Measurements from ENCODE around the gene INPP5F. TPM values are rescaled to one million over a fixed set of nuclear protein-coding genes. Genes with fewer than 3 reads are reported as not detected.
"Not testable (repeated sequence)": the region's sequence is repeated elsewhere in the genome, so short reads cannot be mapped to it uniquely, and the experiment has no call there.

Gene INPP5F
- total and polyA plus RNA-seq, 4 donors: 6.9 to 23.9 (median 18.3) TPM

DNA sequence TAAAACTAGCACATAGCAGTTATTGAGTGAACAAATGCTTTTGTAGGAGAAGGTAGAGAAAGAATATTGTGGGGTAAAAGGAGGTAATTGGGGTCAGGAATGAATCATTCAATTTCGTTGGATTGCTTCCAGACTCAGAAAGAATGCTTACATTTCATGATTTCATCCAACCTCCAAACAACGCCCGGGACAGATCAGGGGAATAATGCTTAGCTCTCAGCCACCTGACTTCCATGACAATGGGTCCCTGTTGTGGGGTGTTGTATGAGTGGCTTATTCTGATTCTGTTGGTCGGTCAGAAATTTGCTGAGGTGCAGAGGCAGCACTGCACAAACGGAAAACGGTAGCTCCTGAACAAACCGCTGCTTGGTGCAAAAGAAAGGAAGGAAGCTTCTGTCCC lies 24.0 kb upstream of the INPP5F start:
- no peaks in the 10 kb centered on the region for H3K9me3 ChIP-seq (ENCODE audit: control insufficient read depth, low read length)
- no peak overlapping the region for H3K27ac ChIP-seq (ENCODE audit: low read depth in 1 of 2, low read length in 2 of 2)
- no peak overlapping the region for H3K4me3 ChIP-seq (ENCODE audit: low read length in 2 of 2)
- no peaks in the 10 kb centered on the region for H3K36me3 ChIP-seq (ENCODE audit: control insufficient read depth in 1 of 2, insufficient read depth in 2 of 2, low read length in 1 of 2)
- intact Hi-C loops (cut with DNase I): no loop called here
- H3K27me3 ChIP-seq (ENCODE audit: control insufficient read depth in 1 of 2, insufficient read depth in 2 of 2, low read length in 1 of 2): no peaks in the 10 kb centered on the region
- no peak for DNase-seq
- ATAC-seq (ENCODE audit: low FRiP score): no peak
- 39 to 45% methylated on average over 7 of the region's 7 CpGs for WGBS, 2 donors
- H3K4me1 ChIP-seq (ENCODE audit: control insufficient read depth in 1 of 2, insufficient read depth in 2 of 2, low read length in 2 of 2): no peaks in the 10 kb centered on the region

DNA sequence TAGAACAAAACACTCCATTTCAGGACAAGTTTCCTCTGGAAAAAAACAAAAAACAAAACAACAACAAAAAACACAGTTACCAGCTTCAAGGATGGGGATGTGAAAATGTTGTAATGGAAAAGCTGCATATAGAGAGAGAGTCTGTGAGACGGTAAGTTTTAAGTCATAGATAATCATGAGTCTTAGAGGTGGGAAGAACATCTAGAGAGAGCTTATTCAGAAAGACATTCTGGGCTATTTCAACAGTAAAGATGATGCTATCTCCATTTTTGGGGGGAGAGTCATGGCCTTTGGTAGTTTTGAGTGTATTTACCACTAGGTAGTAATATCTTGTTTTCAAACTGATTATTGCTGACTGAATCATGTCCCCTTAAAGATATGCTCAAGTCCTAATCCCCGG lies 23.3 kb upstream of the INPP5F start:
- DNase-seq (no peak), ATAC-seq (ENCODE audit: low FRiP score) (no peak)
- intact Hi-C loops (cut with DNase I): no loop called here
- Histone ChIP-seq H3K4me3 (ENCODE audit: low read length in 2 of 2) (no peak overlapping the region), H3K4me1 (ENCODE audit: control insufficient read depth in 1 of 2, insufficient read depth in 2 of 2, low read length in 2 of 2) (no peaks in the 10 kb centered on the region), H3K9me3 (ENCODE audit: control insufficient read depth, low read length) (no peaks in the 10 kb centered on the region), H3K27me3 (ENCODE audit: control insufficient read depth in 1 of 2, insufficient read depth in 2 of 2, low read length in 1 of 2) (no peaks in the 10 kb centered on the region), H3K27ac (ENCODE audit: low read depth in 1 of 2, low read length in 2 of 2) (no peak overlapping the region), H3K36me3 (ENCODE audit: control insufficient read depth in 1 of 2, insufficient read depth in 2 of 2, low read length in 1 of 2) (no peaks in the 10 kb centered on the region)
- WGBS, 2 donors: 92 to 95% methylated on average over 2 of the region's 2 CpGs

DNA sequence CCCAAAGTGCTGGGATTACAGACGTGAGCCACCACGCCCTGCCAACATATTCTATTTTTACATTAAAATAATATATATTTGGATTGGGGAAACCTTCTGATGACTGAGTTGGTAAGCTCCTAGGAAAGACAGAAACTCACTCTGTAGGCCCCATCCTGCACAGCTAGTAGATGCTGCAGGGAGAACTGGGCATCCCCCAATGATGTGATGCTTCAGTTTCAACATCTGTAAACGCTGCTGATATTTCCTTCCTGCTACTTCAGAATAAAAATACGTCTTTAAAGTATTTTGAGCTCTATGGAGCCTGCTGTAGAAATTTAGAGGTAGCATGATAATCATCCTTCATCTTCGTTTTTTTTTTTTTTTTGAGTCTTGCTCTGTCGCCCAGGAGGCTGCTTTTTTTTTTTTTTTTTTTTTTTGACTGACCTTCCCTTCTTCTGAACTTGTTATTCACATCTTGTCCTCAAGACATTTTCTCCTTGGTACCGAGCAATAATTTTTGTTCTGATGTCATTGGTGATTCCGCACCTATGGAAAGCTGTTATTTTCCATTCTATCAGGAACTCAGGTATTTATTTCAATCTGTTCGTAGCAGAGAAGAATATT lies 21.8 kb upstream of the INPP5F start:
- Histone ChIP-seq H3K9me3 (ENCODE audit: control insufficient read depth, low read length) (no peaks in the 10 kb centered on the region), H3K27ac (ENCODE audit: low read depth in 1 of 2, low read length in 2 of 2) (no peak overlapping the region), H3K27me3 (ENCODE audit: control insufficient read depth in 1 of 2, insufficient read depth in 2 of 2, low read length in 1 of 2) (peaks cover 0 to 2% of the 10 kb centered on the region in 2 donors), H3K36me3 (ENCODE audit: control insufficient read depth in 1 of 2, insufficient read depth in 2 of 2, low read length in 1 of 2) (no peaks in the 10 kb centered on the region), H3K4me1 (ENCODE audit: control insufficient read depth in 1 of 2, insufficient read depth in 2 of 2, low read length in 2 of 2) (no peaks in the 10 kb centered on the region), H3K4me3 (ENCODE audit: low read length in 2 of 2) (no peak overlapping the region)
- intact Hi-C loops (cut with DNase I): no loop called here
- 87 to 92% methylated on average over 9 of the region's 9 CpGs for WGBS, 2 donors
- ATAC-seq (ENCODE audit: low FRiP score): no peak
- no peak for DNase-seq

DNA sequence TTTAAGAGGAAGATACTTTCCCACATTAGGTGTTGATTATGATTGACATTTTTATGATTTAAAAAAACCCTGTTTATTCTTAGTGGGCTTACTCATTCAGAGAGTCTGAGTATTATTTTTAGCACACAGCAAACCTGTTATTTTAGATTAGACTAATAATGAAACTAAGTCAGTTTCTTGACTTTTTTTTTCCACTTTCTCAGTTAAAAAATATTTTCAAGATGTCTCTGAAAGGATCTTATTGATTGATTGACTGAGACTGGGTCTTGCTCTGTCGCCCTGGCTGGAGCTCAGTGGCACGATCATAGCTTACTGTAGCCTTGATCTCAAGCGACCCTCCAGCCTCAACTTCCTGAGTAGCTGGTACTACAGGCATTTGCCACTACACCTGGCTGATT lies 20.4 kb upstream of the INPP5F start:
- H3K27me3 ChIP-seq (ENCODE audit: control insufficient read depth in 1 of 2, insufficient read depth in 2 of 2, low read length in 1 of 2): peaks cover 0 to 2% of the 10 kb centered on the region in 2 donors
- no peak for DNase-seq
- H3K36me3 ChIP-seq (ENCODE audit: control insufficient read depth in 1 of 2, insufficient read depth in 2 of 2, low read length in 1 of 2): no peaks in the 10 kb centered on the region
- no peak overlapping the region for H3K27ac ChIP-seq (ENCODE audit: low read depth in 1 of 2, low read length in 2 of 2)
- WGBS, 2 donors: 62 to 66% methylated on average over 3 of the region's 3 CpGs
- intact Hi-C loops (cut with DNase I): no loop called here
- H3K9me3 ChIP-seq (ENCODE audit: control insufficient read depth, low read length): no peaks in the 10 kb centered on the region
- no peak overlapping the region for H3K4me3 ChIP-seq (ENCODE audit: low read length in 2 of 2)
- no peaks in the 10 kb centered on the region for H3K4me1 ChIP-seq (ENCODE audit: control insufficient read depth in 1 of 2, insufficient read depth in 2 of 2, low read length in 2 of 2)
- ATAC-seq (ENCODE audit: low FRiP score): no peak

DNA sequence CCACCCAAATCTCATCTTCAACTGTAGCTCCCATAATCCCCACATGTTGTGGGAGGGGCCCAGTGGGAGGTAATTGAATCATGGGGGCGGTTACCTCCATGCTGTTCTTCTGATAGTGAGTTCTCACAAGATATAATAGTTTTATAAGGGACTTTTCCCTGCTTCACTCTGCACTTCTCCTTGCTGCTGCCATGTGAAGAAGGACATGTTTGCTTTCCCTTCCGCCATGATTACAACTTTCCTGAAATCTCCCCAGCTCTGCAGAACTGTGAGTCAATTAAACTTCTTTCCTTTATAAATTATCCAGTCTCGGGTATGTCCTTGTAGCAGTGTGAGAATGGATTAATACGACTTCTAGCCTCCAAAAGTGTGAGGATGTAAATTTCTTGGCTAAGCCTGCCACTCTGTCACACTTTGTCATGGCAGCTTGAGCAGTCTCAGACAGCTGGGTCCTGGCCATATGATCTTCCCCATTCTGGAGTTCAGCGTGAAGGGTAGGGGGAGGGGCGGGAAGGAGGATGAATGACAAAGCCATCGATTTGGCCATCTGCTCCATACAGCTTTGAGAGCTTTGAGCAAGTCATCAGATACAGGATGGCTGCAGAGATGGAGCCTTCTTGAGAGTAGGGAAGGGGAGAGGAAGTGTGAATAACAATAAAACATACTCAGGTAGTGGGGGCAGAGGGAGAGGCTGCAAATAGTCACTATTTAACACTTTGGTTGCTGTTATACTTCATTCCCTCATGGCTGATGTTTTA lies 19.1 kb upstream of the INPP5F start:
- no peak for DNase-seq
- Histone ChIP-seq H3K27ac (ENCODE audit: low read depth in 1 of 2, low read length in 2 of 2) (no peak overlapping the region), H3K4me1 (ENCODE audit: control insufficient read depth in 1 of 2, insufficient read depth in 2 of 2, low read length in 2 of 2) (no peaks in the 10 kb centered on the region), H3K4me3 (ENCODE audit: low read length in 2 of 2) (no peak overlapping the region), H3K9me3 (ENCODE audit: control insufficient read depth, low read length) (no peaks in the 10 kb centered on the region), H3K36me3 (ENCODE audit: control insufficient read depth in 1 of 2, insufficient read depth in 2 of 2, low read length in 1 of 2) (no peaks in the 10 kb centered on the region), H3K27me3 (ENCODE audit: control insufficient read depth in 1 of 2, insufficient read depth in 2 of 2, low read length in 1 of 2) (peaks cover 0 to 2% of the 10 kb centered on the region in 2 donors)
- no peak for ATAC-seq (ENCODE audit: low FRiP score)
- 76% methylated on average over 7 of the region's 7 CpGs for WGBS, 2 donors
- intact Hi-C loops (cut with DNase I): no loop called here

DNA sequence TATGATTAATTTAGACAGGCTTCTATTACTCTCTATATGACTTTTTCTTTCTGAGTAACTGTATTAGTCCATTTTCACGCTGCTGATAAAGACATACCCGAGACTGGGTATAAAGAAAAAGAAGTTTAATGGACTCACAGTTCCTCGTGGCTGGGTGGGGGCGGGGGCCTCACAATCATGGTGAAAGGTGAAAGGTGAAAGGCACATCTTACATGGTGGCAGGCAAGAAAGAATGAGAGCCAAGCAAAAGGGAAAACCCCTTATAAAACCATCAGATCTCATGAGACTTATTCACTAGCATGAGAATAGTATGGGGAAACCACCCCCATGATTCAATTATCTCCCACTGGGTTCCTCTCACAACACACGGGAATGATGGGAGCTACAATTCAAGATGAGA lies 18.5 kb upstream of the INPP5F start:
- 90% methylated on average over 5 of the region's 5 CpGs for WGBS, 2 donors
- H3K4me3 ChIP-seq (ENCODE audit: low read length in 2 of 2); H3K27ac ChIP-seq (ENCODE audit: low read depth in 1 of 2, low read length in 2 of 2); ATAC-seq (ENCODE audit: low FRiP score); H3K36me3 ChIP-seq (ENCODE audit: control insufficient read depth in 1 of 2, insufficient read depth in 2 of 2, low read length in 1 of 2); H3K27me3 ChIP-seq (ENCODE audit: control insufficient read depth in 1 of 2, insufficient read depth in 2 of 2, low read length in 1 of 2); H3K4me1 ChIP-seq (ENCODE audit: control insufficient read depth in 1 of 2, insufficient read depth in 2 of 2, low read length in 2 of 2); DNase-seq; H3K9me3 ChIP-seq (ENCODE audit: control insufficient read depth, low read length); intact Hi-C loops (cut with DNase I): not testable (repeated sequence)

DNA sequence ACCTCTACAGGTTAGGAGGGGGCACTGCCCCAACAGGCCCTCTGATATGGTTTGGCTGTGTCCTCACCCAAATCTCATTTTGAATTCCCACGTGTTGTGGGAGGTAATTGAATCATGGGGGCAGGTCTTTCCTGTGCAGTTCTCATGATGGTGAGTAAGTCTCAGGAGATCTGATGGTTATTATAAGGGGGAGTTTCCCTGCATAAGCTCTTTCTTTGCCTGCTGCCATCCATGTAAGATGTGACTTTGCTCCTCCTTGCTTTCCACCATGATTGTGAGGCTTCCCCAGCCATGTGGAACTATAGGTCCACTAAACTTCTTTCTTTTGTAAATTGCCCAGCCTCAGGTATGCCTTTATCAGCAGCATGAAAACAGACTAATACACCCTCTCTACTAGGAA lies 14.9 kb upstream of the INPP5F start:
- 67 to 90% methylated on average over 1 of the region's 1 CpG for WGBS, 2 donors
- DNase-seq; H3K36me3 ChIP-seq (ENCODE audit: control insufficient read depth in 1 of 2, insufficient read depth in 2 of 2, low read length in 1 of 2); H3K27me3 ChIP-seq (ENCODE audit: control insufficient read depth in 1 of 2, insufficient read depth in 2 of 2, low read length in 1 of 2); H3K9me3 ChIP-seq (ENCODE audit: control insufficient read depth, low read length); ATAC-seq (ENCODE audit: low FRiP score); H3K4me1 ChIP-seq (ENCODE audit: control insufficient read depth in 1 of 2, insufficient read depth in 2 of 2, low read length in 2 of 2); intact Hi-C loops (cut with DNase I); H3K27ac ChIP-seq (ENCODE audit: low read depth in 1 of 2, low read length in 2 of 2); H3K4me3 ChIP-seq (ENCODE audit: low read length in 2 of 2): not testable (repeated sequence)

DNA sequence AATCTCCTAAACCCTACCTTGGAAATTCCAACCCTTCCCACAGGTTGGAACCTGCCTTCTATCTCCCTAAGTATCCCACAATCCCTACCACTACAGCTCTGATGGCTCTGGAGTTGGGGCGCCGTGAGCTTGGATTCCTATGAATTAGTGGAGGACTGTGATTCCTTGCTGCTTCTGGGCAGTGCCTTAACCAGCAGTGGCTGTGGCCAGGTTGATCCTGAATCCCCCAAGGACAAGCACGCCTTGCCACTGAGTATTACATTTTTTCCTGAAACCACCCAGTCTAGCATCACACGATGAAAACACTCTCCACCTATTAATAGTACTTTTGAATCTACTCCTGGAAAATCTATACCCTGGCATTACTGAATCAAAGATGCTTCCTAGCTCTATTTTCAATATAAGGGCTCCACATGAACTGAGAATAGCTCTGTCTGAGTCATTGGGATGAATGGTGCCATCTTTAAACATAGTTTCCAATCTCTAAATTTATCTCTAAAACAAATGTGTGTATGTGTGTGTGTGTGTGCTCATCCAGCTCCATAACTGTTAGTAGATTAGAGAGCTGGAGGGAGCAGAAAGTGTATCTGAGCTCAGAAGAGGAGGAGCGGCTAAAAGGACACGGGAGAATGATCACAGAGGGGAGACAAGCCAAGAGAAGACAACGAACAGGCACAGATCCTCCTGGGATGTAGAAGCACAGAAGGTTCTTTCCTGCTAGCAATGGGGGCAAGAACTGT lies 11.9 kb upstream of the INPP5F start:
- H3K27me3 ChIP-seq (ENCODE audit: control insufficient read depth in 1 of 2, insufficient read depth in 2 of 2, low read length in 1 of 2): no peaks in the 10 kb centered on the region
- no peak overlapping the region for H3K27ac ChIP-seq (ENCODE audit: low read depth in 1 of 2, low read length in 2 of 2)
- DNase-seq: no peak
- H3K36me3 ChIP-seq (ENCODE audit: control insufficient read depth in 1 of 2, insufficient read depth in 2 of 2, low read length in 1 of 2): no peaks in the 10 kb centered on the region
- 68 to 77% methylated on average over 7 of the region's 7 CpGs for WGBS, 2 donors
- no peaks in the 10 kb centered on the region for H3K4me1 ChIP-seq (ENCODE audit: control insufficient read depth in 1 of 2, insufficient read depth in 2 of 2, low read length in 2 of 2)
- intact Hi-C loops (cut with DNase I): no loop called here
- no peak overlapping the region for H3K4me3 ChIP-seq (ENCODE audit: low read length in 2 of 2)
- no peak for ATAC-seq (ENCODE audit: low FRiP score)
- H3K9me3 ChIP-seq (ENCODE audit: control insufficient read depth, low read length): no peaks in the 10 kb centered on the region

DNA sequence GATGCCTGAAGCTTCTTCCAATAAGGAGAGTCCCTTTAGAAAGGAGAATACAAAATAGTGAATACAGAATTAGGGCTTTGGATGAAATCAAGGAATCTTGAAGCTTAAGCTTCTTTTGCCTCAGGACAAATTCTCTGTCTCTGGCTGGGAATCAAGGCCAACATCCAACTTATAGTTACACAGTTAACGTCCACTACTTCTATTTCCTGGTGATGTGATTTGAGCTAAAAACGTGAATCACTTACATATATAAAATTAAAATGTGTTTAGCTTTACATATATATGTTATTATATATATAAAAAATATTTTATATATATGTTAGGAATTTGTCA lies 11.4 kb upstream of the INPP5F start:
- intact Hi-C loops (cut with DNase I): no loop called here
- no peaks in the 10 kb centered on the region for H3K36me3 ChIP-seq (ENCODE audit: control insufficient read depth in 1 of 2, insufficient read depth in 2 of 2, low read length in 1 of 2)
- 69 to 74% methylated on average over 2 of the region's 2 CpGs for WGBS, 2 donors

More for the DNA sequence above, 11.4 kb upstream of the INPP5F start:
- H3K4me1 ChIP-seq (ENCODE audit: control insufficient read depth in 1 of 2, insufficient read depth in 2 of 2, low read length in 2 of 2): no peaks in the 10 kb centered on the region
- no peaks in the 10 kb centered on the region for H3K27me3 ChIP-seq (ENCODE audit: control insufficient read depth in 1 of 2, insufficient read depth in 2 of 2, low read length in 1 of 2)
- DNase-seq (no peak), ATAC-seq (ENCODE audit: low FRiP score) (no peak)
- no peaks in the 10 kb centered on the region for H3K9me3 ChIP-seq (ENCODE audit: control insufficient read depth, low read length)
- H3K4me3 ChIP-seq (ENCODE audit: low read length in 2 of 2): no peak overlapping the region
- no peak overlapping the region for H3K27ac ChIP-seq (ENCODE audit: low read depth in 1 of 2, low read length in 2 of 2)
